HG02885 (cell line): Measurements from ENCODE around the gene SYTL2.

Experiments
- ATAC-seq: cut with Tn5 transposase; IDR thresholded peaks from one replicate; pipeline ENCODE4 v1.9.1; 2021; ENCODE audit warnings: mild to moderate bottlenecking; ENCODE audit not compliant: unreplicated experiment, poor library complexity

The SYTL2 gene

GRCh38 chr11:85827748-85828639 is 17.1 kb upstream of the SYTL2 start:
- ATAC-seq = no peak

- peak; percentile 72 for ATAC-seq
These were observed 15.3 kb upstream of the SYTL2 start for GRCh38 chr11:85826116-85826855.

GRCh38 chr11:85825616-85826015 is 14.7 kb upstream of the SYTL2 start:
- no peak for ATAC-seq

GRCh38 chr11:85823816-85824215 is 12.9 kb upstream of the SYTL2 start:
- no peak for ATAC-seq

GRCh38 chr11:85822814-85823213 is 11.9 kb upstream of the SYTL2 start:
- ATAC-seq = no peak

- no peak for ATAC-seq
These were observed 10.7 kb upstream of the SYTL2 start for GRCh38 chr11:85821636-85822035.

GRCh38 chr11:85819441-85819840 is 8.5 kb upstream of the SYTL2 start:
- no peak for ATAC-seq

- no peak for ATAC-seq
These were observed 4.4 kb upstream of the SYTL2 start for GRCh38 chr11:85815186-85815931.

GRCh38 chr11:85813721-85814120 is 2.8 kb upstream of the SYTL2 start:
- ATAC-seq = no peak

GRCh38 chr11:85811624-85812023 is 683 bp upstream of the SYTL2 start:
- ATAC-seq = no peak

- no peak for ATAC-seq
These were observed 445 bp downstream of the SYTL2 start for GRCh38 chr11:85810521-85810870.

- ATAC-seq = no peak
These were observed 1.1 kb downstream of the SYTL2 start for GRCh38 chr11:85809863-85810262.

GRCh38 chr11:85809191-85809590 is 1.8 kb downstream of the SYTL2 start:
- ATAC-seq = peak; percentile 58

GRCh38 chr11:85806876-85807275 is 4.1 kb downstream of the SYTL2 start:
- ATAC-seq = no peak

GRCh38 chr11:85806016-85806415 is 4.9 kb downstream of the SYTL2 start:
- no peak for ATAC-seq

GRCh38 chr11:85805387-85805786 is 5.6 kb downstream of the SYTL2 start:
- ATAC-seq = no peak

- no peak for ATAC-seq
These were observed 7.0 kb downstream of the SYTL2 start for GRCh38 chr11:85803920-85804319.

GRCh38 chr11:85803303-85803702 is 7.6 kb downstream of the SYTL2 start:
- no peak for ATAC-seq

- no peak for ATAC-seq
These were observed 9.4 kb downstream of the SYTL2 start for GRCh38 chr11:85801527-85801926.

- no peak for ATAC-seq
These were observed 10.2 kb downstream of the SYTL2 start for GRCh38 chr11:85800595-85801342.
